PFSK-1 (cell line): ENCODE data around the gene OAF.

Experiments
- FOXP2 ChIP-seq: optimal IDR thresholded peaks from 2 replicates; pipeline ENCODE3; 2011; ENCODE audit warnings: borderline replicate concordance, control low read depth, inconsistent platforms; ENCODE audit not compliant: insufficient read depth; ENCODE audit errors: extremely low read length, extremely low read depth
- POLR2AphosphoS5 ChIP-seq: IDR thresholded peaks from 2 replicates; pipeline ENCODE4 v1.6.1; 2012; ENCODE audit warnings: low read depth, mild to moderate bottlenecking, control low read depth, low read length, moderate library complexity
- SIN3A ChIP-seq: IDR thresholded peaks from 2 replicates; pipeline ENCODE4 v1.6.1; 2012; ENCODE audit warnings: mild to moderate bottlenecking, low read length, moderate library complexity, borderline replicate concordance; ENCODE audit not compliant: insufficient read depth
- TAF1 ChIP-seq: IDR thresholded peaks from 2 replicates; pipeline ENCODE4 v1.6.1; 2012; ENCODE audit warnings: low read length, control low read depth, borderline replicate concordance; ENCODE audit not compliant: insufficient read depth
- TF ChIP-seq, protein P1 (sequence below), 2 experiments: IDR thresholded peaks; 2 replicates each; pipeline versions ENCODE4 v1.6.1 to v1.8.0; 2011 to 2012; ENCODE audit warnings: low read depth in 2 of 2, low read length in 2 of 2, control low read depth in 1 of 2, inconsistent platforms in 1 of 2, mild to moderate bottlenecking in 1 of 2, moderate library complexity in 1 of 2; ENCODE audit not compliant: insufficient read depth in 1 of 2

OAF gene

GRCh38 chr11:120169981-120170698 lies 40.7 kb upstream of the OAF start:
- no peak for TF ChIP-seq SIN3A
- TF ChIP-seq TAF1, result no peak
- TF ChIP-seq POLR2AphosphoS5, result no peak
- no peak for TF ChIP-seq FOXP2
- TF ChIP-seq, protein P1, sequence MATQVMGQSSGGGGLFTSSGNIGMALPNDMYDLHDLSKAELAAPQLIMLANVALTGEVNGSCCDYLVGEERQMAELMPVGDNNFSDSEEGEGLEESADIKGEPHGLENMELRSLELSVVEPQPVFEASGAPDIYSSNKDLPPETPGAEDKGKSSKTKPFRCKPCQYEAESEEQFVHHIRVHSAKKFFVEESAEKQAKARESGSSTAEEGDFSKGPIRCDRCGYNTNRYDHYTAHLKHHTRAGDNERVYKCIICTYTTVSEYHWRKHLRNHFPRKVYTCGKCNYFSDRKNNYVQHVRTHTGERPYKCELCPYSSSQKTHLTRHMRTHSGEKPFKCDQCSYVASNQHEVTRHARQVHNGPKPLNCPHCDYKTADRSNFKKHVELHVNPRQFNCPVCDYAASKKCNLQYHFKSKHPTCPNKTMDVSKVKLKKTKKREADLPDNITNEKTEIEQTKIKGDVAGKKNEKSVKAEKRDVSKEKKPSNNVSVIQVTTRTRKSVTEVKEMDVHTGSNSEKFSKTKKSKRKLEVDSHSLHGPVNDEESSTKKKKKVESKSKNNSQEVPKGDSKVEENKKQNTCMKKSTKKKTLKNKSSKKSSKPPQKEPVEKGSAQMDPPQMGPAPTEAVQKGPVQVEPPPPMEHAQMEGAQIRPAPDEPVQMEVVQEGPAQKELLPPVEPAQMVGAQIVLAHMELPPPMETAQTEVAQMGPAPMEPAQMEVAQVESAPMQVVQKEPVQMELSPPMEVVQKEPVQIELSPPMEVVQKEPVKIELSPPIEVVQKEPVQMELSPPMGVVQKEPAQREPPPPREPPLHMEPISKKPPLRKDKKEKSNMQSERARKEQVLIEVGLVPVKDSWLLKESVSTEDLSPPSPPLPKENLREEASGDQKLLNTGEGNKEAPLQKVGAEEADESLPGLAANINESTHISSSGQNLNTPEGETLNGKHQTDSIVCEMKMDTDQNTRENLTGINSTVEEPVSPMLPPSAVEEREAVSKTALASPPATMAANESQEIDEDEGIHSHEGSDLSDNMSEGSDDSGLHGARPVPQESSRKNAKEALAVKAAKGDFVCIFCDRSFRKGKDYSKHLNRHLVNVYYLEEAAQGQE (IDR thresholded peaks at IDR 0.05; ENCODE audit: insufficient read depth in 1 of 2, low read depth in 2 of 2, low read length in 2 of 2), result no peak

GRCh38 chr11:120170741-120171261 lies 40.0 kb upstream of the OAF start:
- TF ChIP-seq TAF1, result no peak
- TF ChIP-seq SIN3A, result no peak
- TF ChIP-seq POLR2AphosphoS5, result no peak

DNA sequence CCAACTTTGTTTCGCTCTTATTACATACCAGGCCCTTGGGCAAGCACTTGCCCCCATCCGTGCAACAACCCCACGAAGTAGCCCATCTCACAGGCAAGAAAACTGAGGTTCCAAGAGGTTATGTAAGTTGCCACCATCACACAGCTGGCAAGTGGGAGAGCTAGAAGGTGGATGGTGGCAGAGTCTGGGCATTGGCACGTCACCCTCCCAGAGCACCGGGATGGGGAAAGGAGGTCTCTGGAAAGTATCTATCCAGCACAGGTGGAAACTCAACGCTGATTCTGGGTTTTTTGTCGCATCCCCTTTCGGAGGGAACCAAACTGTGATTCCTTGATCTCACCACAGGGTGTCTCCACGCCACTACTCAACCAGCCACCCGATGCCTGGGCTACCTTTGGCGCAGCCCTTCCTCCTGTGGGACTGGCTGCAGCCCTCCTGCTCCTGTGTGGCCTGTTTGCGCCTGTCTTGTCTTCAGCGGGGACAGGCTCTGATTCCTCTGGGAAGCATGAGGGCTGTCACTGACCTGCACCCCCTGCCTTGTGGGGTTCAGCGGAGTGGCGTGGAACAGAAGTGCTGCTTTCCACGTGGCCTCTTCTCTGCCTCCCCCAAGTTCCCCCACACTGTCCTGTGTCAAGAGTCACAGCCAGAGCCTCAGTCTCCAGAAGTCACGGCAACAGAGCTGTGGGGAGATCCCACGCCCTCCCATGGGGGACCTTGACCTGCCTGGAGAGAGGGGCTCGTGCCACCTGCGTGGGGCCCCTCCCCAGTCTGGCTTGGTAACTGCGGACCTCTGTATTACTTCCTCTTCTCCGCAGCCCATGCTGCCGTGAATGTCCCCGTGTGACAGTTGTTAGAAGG lies 38.5 kb upstream of the OAF start:
- no peak for TF ChIP-seq POLR2AphosphoS5
- no peak for TF ChIP-seq FOXP2
- TF ChIP-seq TAF1, result no peak
- no peak for TF ChIP-seq SIN3A
- TF ChIP-seq, protein P1 (IDR thresholded peaks at IDR 0.05; ENCODE audit: insufficient read depth in 1 of 2, low read depth in 2 of 2, low read length in 2 of 2), result no peak

DNA sequence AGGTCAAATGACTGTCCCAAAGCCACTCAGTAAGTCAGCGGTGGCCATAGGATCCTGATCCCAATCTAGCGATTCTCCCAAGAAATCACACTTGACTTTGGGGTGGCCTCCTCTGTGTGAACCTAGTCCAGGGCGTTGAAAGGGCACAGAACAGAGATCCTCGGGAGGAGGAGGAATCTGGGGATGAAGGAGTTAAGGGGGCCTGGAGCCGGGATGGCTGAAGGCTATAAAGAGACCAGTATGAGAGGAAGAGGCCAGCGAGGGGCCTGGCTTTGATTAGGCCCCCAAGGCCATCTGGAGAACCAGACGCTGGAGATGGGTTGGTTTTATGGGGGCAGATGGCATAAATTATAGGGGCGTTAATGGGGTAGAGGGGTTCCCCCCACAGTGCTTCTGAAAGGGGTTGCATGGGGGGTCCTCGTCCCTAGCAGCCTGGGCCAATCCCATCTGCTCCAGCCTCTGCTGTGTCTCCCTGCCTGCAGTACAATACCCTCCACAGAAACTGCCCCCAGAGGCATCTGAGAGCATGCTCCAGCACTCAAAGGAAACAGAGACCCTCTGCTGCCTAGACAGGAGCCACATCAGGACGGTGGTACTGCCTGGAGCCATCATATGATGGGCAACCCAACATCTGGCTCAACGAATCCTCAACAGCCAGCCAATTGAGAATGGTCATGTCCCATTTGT lies 37.7 kb upstream of the OAF start:
- TF ChIP-seq, protein P1 (IDR thresholded peaks at IDR 0.05; ENCODE audit: insufficient read depth in 1 of 2, low read depth in 2 of 2, low read length in 2 of 2), result no peak
- TF ChIP-seq TAF1, result no peak
- no peak for TF ChIP-seq POLR2AphosphoS5
- no peak for TF ChIP-seq FOXP2
- no peak for TF ChIP-seq SIN3A

GRCh38 chr11:120173807-120174206 lies 37.0 kb upstream of the OAF start:
- TF ChIP-seq, protein P1 (IDR thresholded peaks at IDR 0.05; ENCODE audit: insufficient read depth in 1 of 2, low read depth in 2 of 2, low read length in 2 of 2), result no peak
- TF ChIP-seq POLR2AphosphoS5 (no peak), TAF1 (no peak), SIN3A (no peak), FOXP2 (no peak)
